ENCODE measurements around the gene ANHX. TPM values are rescaled to one million over a fixed set of nuclear protein-coding genes. Genes with fewer than 3 reads are reported as not detected.

Gene ANHX
- total RNA-seq, 1 experiment from 2014 or later: not detected

- H3K36me3 Mint-ChIP-seq (ENCODE audit: insufficient read depth, unreplicated experiment): no peaks in the 10 kb centered on the region
- intact Hi-C loops (cut with micrococcal nuclease; ENCODE audit: unreplicated experiment): no loop called here
- H3K4me3 Mint-ChIP-seq (ENCODE audit: low read depth, unreplicated experiment): no peak overlapping the region
- no peak for TF ChIP-seq CTCF (IDR thresholded peaks at IDR 0.05; ENCODE audit: unreplicated experiment)
- peaks cover 23% of the 10 kb centered on the region for H3K9me3 Mint-ChIP-seq (ENCODE audit: low read depth, unreplicated experiment)
- no TSS peak for BruUV-seq (replicated peaks)
- H3K27me3 Mint-ChIP-seq (ENCODE audit: unreplicated experiment): no peaks in the 10 kb centered on the region
- H3K27ac Mint-ChIP-seq (ENCODE audit: unreplicated experiment): no peak overlapping the region
- DNase-seq: no peak
- no peaks in the 10 kb centered on the region for H3K4me1 Mint-ChIP-seq (ENCODE audit: low read depth, unreplicated experiment)
- CTCF ChIA-PET: no interaction called here
These were observed 63.2 kb downstream of the ANHX start for GRCh38 chr12:133172491-133172890.

Other genes starting within 250 kb of the ANHX start
- gene ZNF26, start 249.5 kb downstream of the ANHX start, total RNA-seq (2022): 25.3 and 28.5 TPM in 2 replicates
- 44.5 and 49.8 TPM in 2 replicates for gene ZNF84, start 198.4 kb downstream of the ANHX start, total RNA-seq (2022)
- gene ZNF140, start 155.0 kb downstream of the ANHX start, total RNA-seq (2022): 16.0 and 19.6 TPM in 2 replicates
- gene ZNF891, start 105.6 kb downstream of the ANHX start, total RNA-seq (2022): 4.2 and 4.8 TPM in 2 replicates
- 19.1 and 23.0 TPM in 2 replicates for gene ZNF10, start 105.2 kb downstream of the ANHX start, total RNA-seq (2022)
- gene ZNF268, start 54.4 kb downstream of the ANHX start, total RNA-seq (2022): 31.6 and 41.4 TPM in 2 replicates

Measured in Calu3 (cell line).